ENCODE results near the gene HS1BP3.

Gene HS1BP3

GRCh38 chr2:20604401-20604911 lies 46.4 kb downstream of the HS1BP3 start:
- no peak for DNase-seq (ENCODE audit: low read depth in 4 of 4, low spot score in 1 of 4)

- no peak for DNase-seq (ENCODE audit: low read depth in 4 of 4, low spot score in 1 of 4)
Measured at GRCh38 chr2:20603791-20604190, 47.1 kb downstream of the HS1BP3 start.

DNA sequence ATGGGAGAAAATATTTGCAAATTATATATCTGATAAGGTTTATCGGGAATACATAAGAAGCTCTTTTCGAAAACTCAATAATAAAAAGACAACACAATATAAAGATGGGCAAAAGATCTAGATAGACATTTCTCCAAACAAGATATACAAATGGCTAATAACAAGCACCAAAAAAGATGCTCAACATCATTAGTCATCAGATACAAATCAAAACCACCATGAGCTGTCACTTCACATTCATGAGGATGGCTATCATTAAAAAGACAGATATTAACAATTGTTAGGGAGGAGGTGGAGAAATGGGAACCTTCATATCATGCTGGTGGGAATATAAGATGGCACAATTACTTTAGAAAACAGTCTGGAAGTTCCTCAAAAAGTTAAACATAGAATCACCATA lies 48.1 kb downstream of the HS1BP3 start:
- DNase-seq (ENCODE audit: low read depth in 4 of 4, low spot score in 1 of 4): no peak

DNA sequence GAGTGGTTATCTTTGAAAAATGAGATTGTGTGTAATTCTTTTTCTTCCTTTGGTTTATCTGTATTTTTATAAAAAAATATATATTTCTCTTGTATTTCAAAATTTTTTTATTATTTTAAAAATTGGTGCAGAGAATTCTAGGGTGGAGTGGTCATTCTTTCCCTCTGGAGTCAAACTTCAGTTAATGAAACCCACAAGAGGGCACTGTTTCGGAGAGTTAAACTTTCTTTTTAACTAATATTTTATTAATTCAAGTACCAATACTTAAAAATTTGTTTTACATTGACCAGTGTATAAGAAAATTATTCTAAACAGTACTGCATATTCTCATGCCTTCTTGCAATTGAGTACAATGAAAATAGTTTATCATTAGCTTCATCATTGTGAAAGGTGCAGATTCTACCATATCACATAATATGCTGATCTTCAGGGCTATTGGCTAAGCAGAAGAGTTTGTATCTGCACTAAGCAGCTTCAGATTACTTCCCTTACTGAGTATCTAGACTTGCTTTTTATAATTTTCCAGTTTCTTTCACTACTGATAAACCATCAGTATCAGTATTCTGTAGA lies 50.1 kb downstream of the HS1BP3 start:
- DNase-seq (ENCODE audit: low read depth in 4 of 4, low spot score in 1 of 4): no peak

DNA sequence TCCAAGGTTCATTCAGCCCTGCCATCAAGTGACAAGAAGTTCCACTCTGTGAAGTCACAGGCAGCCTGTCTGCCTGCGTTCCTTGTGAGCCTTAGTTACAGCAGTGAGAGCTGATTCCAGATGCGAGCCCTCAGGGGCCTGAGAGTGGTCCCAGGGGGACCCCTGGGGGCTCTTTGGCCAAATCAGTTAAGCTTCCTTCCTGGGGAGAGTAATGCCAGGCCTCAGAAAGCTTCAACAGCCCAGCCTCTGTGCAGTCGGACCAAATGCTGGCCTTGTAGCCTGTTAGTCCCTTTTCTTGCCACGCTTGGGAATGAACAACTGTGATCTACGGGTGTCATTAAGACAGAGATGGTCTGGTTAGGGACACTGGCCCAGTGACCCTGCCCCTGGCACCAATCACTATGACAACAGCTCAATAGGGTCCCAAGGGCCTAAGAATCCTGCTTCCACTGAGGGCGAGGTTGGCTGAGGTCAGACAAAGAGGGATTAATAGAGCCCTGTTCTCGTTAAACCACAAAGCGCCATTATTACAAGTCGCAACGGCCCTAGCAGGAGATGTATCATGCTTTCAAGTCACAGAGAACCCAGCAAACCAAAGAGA lies 50.9 kb downstream of the HS1BP3 start:
- DNase-seq (ENCODE audit: low read depth in 4 of 4, low spot score in 1 of 4): no peak

GRCh38 chr2:20599001-20599600 lies 51.8 kb downstream of the HS1BP3 start:
- DNase-seq (ENCODE audit: low read depth in 4 of 4, low spot score in 1 of 4): no peak

DNA sequence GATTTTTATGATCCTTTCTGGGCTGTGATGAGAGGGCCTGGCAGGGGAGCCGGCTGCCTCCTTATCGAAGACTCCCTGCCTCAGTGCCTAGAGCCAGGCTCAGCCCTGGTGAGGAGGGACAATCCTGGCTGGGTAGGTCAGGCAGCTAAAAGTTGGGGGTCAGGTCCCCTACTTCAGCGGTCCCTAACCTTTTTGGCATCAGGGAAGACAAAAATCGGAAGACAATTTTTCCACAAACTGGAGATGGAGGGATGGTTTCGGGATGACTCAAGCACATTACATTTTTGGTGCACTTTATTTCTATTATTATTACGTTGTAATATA lies 53.1 kb downstream of the HS1BP3 start:
- DNase-seq (ENCODE audit: low read depth in 4 of 4, low spot score in 1 of 4): no peak

DNA sequence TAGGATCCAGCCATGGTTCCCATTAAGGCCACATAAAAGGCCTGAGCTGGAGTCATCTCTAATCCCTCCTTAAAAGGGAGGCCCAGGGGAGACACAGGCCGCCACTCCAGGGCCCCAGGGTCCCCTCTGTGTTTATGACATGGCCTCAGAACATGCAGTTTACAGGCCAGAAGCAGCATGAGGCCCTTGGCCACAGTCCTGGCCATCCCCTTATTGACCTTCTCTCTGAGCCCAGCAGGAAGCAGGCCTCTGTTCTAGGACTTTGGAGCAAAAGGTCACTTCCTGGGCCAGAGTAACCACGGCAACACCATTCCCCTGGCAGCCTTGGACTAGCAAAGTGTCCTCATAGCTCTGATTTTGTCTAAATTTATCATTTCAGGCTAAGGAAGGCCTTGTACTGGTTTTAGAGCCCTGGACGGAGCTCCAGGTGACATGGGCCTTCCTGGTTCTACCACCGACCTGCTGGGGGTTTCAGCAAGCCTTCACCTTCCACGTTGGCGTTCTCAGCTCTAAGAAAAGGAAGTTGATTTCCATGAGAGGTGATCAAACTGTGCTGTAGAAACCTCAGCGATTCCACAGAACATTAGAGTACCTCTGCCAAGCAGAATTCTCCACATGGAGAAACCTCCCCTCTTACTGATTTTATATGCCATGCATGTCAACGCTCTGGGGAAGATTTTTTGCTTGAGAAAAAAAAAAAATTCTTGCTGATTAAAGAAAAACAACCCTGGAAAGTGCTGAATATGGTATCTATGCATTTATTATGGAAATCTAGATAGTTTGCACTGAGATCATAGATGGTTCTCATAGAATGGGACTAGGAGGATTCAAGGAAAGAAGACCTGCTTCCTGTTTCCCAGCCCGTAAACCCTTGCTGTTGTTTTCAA lies 53.7 kb downstream of the HS1BP3 start:
- no peak for DNase-seq (ENCODE audit: low read depth in 4 of 4, low spot score in 1 of 4)

- DNase-seq (ENCODE audit: low read depth in 4 of 4, low spot score in 1 of 4): no peak
Measured at GRCh38 chr2:20596193-20596972, 54.5 kb downstream of the HS1BP3 start.

- DNase-seq (ENCODE audit: low read depth in 4 of 4, low spot score in 1 of 4): no peak
Measured at GRCh38 chr2:20595439-20596192, 55.3 kb downstream of the HS1BP3 start.

- no peak for DNase-seq (ENCODE audit: low read depth in 4 of 4, low spot score in 1 of 4)
Measured at GRCh38 chr2:20594957-20595356, 55.9 kb downstream of the HS1BP3 start.

DNA sequence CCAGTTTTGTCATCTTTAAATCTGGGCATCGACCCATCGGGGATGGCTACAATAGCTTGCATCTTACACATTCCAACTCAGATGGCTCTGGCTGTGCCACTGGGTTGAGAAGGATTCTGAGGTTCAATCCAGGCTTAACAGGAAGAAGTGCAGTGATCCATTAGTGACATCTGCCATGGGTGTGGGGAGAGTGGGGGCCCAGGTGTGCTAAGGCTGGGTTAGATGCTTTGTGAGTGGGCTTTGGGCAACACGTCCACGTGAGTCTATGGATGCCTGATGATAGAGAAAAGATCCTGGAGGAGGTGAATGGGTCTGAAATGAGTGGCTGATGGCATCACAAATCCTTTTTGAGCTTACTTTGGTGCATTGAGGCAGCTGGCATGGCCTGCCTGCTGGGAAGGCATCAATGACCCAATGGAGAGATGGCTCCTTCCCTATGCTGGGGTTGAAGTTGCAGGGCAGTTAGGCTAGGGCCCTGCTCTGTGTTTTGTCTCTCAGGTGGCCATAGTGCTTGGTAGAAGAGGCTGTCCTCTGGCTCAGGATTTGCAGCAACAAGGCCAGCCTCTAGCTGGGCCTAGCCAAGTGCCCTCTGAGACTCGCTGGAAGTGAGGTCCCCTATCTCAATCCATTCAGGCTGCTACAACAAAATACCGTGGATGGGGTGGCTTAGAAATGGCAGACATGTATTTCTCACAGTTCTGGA lies 56.7 kb downstream of the HS1BP3 start:
- no peak for DNase-seq (ENCODE audit: low read depth in 4 of 4, low spot score in 1 of 4)

DNA sequence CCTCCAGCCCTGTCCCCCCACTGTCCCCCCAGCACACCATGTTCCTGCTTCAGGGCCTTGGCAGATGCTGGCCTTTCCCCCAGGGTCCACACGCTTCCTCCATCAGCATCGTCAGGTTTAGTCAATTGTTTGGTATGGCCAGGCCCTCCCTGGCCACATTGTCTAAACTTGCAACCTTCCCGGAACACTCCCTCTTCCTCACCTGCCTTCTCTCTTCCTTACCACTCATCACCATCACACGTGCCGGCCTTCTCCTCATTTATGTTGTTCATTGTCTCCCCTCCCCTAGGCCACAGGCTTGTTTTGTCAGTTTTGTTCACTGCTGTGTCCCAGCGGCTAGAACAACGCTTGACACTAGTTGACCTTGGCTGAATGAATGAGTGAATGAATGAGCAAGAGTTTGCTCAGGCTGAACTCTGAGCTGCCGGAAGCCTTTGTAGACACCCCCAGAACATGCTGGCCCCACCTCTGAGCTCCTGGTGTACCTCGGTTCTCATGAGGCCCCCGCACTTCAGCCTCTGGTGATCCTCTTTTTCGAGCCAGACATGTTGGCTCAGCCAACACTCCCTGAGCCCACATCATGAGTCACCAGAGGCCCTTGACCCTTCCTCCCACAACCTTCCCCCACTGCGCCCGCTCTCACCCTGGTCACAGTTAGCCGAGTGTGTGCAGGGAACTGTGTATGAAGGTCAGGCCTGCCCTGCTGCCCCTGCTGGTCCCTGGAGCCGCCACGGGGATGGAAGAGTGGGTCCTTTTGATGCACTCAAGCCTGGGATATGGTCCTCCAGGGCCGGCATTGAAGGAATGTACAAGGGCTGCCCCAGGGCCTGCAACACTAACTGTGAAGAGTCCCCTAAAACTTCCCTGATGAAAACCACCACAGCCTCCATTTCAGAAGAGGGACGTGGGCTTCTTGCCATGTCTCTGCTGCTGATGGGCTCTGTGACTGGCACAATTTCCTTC lies 57.5 kb downstream of the HS1BP3 start:
- DNase-seq (ENCODE audit: low read depth in 4 of 4, low spot score in 1 of 4): no peak

DNA sequence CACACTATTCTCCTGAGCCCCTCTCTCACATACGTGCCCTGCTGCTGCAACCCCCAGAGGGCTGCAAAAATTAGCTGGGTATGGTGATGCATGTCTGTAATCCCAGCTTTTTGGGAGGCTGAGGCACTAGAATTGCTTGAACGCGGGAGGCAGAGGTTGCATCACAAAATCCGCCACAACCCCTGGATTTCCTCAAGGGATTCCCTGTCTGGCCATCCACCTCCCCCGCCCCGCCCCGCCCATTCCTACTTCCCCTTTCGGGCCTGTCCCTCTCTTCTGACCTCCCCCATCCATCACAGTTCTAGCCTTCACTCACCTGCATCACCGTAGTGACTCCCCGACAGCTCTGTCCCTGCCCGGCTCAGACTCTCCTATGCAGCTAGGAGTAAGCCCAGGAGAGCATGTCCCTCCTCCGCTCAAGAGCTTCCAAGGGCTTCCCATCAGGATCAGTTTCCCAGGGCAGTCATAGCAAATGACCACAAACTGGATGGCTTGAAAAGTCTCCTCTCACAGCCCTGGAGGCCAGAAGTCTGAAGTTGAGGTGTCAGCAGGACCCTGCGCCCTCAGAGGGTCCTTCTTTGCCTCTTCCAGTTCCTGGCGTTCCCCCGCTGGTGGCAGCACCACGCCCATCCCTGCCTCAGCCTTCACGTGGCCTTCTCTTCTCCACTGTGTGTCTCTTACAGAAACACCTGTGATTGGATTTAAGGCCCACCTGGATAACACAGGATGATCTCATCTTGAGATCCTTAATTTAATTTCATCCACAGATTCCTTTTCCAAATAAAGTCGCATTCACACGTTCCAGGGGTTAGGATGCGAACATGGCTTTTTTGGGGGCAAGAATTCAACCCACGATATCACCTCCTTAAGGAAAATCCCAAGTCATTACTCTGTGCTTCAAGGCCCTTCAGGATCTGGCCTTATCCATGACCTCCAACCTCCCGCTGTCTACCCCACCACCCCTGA lies 58.5 kb downstream of the HS1BP3 start:
- DNase-seq (ENCODE audit: low read depth in 4 of 4, low spot score in 1 of 4): no peak

- no peak for DNase-seq (ENCODE audit: low read depth in 4 of 4, low spot score in 1 of 4)
Measured at GRCh38 chr2:20590704-20591515, 60.0 kb downstream of the HS1BP3 start.

DNA sequence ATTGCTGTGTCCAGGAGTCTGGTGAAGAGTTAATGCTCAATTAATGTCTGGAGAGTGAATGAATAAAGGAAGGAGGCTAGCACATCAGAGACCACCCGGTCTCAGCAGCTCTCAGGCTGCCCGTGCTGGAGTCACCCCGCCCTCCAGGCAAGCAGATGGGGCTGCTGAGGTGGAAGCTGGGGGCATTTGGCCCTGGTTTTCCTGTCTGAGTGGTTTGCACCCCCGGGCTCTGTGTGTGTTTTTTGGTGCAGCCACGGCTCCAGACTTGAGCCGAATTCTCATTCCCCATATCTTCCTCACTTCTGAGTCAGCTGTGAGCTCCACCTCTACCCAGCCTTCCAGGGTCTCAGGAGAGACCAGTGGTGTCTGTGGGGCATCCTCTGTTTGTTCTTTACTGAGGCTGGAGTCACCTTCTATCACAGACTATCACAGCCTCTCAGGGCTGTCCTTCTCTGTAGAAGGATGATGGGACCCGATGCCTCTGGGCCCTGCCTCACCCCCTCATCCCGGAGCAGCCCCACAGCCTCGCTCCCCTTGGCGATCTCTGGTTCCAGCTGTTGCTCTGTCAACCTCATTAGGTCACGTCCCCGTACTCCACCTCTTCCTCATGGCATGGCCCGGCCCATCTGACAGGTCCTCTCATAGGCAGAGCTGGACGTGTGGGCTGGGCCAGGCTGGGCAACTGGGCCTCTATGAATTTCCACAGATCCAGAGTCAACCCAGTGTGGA lies 60.8 kb downstream of the HS1BP3 start:
- no peak for DNase-seq (ENCODE audit: low read depth in 4 of 4, low spot score in 1 of 4)
